Ishikawa (cell line): Measurements from ENCODE around the gene FAM13B.

Experiments used
- CEBPB ChIP-seq: IDR thresholded peaks from 2 replicates; pipeline ENCODE4 v1.6.1; 2012
- CREB1 ChIP-seq: IDR thresholded peaks from 2 replicates; pipeline ENCODE4 v1.6.1; 2012; ENCODE audit warnings: low read depth
- EGR1 ChIP-seq: IDR thresholded peaks from 2 replicates; pipeline ENCODE4 v1.6.1; 2012
- EP300 ChIP-seq: IDR thresholded peaks from 2 replicates; pipeline ENCODE4 v1.6.1; 2012; ENCODE audit warnings: borderline replicate concordance
- FOXM1 ChIP-seq: IDR thresholded peaks from 2 replicates; pipeline ENCODE4 v1.6.1; 2012; ENCODE audit warnings: low read depth, borderline replicate concordance
- NFIC ChIP-seq: IDR thresholded peaks from 2 replicates; pipeline ENCODE4 v1.6.1; 2012
- RAD21 ChIP-seq: IDR thresholded peaks from 2 replicates; pipeline ENCODE4 v1.6.1; 2012; ENCODE audit warnings: low read depth
- REST ChIP-seq: IDR thresholded peaks from 2 replicates; pipeline ENCODE4 v1.6.1; 2012; ENCODE audit warnings: low read depth, mild to moderate bottlenecking
- TAF1 ChIP-seq: IDR thresholded peaks from 2 replicates; pipeline ENCODE4 v1.6.1; 2012; ENCODE audit warnings: low read depth, mild to moderate bottlenecking
- TCF12 ChIP-seq: IDR thresholded peaks from 2 replicates; pipeline ENCODE4 v1.6.1; 2012; ENCODE audit warnings: low read depth
- TEAD4 ChIP-seq: IDR thresholded peaks from 2 replicates; pipeline ENCODE4 v1.6.1; 2012
- USF1 ChIP-seq: IDR thresholded peaks from 2 replicates; pipeline ENCODE4 v1.6.1; 2012
- YY1 ChIP-seq: IDR thresholded peaks from 2 replicates; pipeline ENCODE4 v1.6.1; 2012; ENCODE audit warnings: low read depth
- ZBTB7A ChIP-seq: IDR thresholded peaks from 2 replicates; pipeline ENCODE4 v1.6.1; 2012; ENCODE audit warnings: low read depth
- TF ChIP-seq, protein P1 (sequence below): IDR thresholded peaks from 2 replicates; pipeline ENCODE4 v1.6.1; 2012

FAM13B gene

DNA sequence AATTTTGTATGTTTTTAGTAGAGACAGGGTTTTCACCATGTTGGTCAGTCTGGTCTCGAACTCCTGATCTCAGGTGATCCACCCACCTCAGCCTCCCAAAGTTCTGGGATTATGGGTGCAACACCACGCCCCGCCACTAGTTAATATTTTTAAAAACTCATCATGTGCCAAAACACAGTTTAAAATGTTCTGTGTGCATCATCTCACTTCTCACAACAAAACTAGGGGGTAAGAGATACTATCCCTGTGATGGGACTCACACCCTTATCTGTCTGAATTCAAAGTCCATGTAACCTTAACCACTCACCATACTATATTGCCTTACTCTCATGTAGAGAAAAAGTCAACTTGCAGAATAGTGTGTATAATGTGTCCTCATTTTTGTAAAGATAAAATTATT lies 141.0 kb downstream of the FAM13B start:
- no peak for TF ChIP-seq TCF12
- TF ChIP-seq USF1 = no peak
- TF ChIP-seq NFIC = no peak
- TF ChIP-seq YY1 = no peak
- TF ChIP-seq REST = no peak
- TF ChIP-seq, protein P1, sequence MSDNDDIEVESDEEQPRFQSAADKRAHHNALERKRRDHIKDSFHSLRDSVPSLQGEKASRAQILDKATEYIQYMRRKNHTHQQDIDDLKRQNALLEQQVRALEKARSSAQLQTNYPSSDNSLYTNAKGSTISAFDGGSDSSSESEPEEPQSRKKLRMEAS = no peak
- TF ChIP-seq ZBTB7A = no peak
- TF ChIP-seq TEAD4 = no peak
- no peak for TF ChIP-seq CEBPB
- TF ChIP-seq EP300 = no peak
- no peak for TF ChIP-seq FOXM1
- TF ChIP-seq CREB1 = no peak
- TF ChIP-seq EGR1 = no peak
- TF ChIP-seq RAD21 = no peak
- TF ChIP-seq TAF1 = no peak

- TF ChIP-seq FOXM1 (no peak), RAD21 (no peak), TEAD4 (no peak), YY1 (no peak), USF1 (no peak), CREB1 (no peak), EP300 (no peak), REST (no peak), ZBTB7A (no peak), TAF1 (no peak), TCF12 (no peak), CEBPB (no peak), NFIC (no peak), EGR1 (no peak)
- TF ChIP-seq, protein P1 = no peak
Observed at GRCh38 chr5:137890845-137891244, 142.0 kb downstream of the FAM13B start.

DNA sequence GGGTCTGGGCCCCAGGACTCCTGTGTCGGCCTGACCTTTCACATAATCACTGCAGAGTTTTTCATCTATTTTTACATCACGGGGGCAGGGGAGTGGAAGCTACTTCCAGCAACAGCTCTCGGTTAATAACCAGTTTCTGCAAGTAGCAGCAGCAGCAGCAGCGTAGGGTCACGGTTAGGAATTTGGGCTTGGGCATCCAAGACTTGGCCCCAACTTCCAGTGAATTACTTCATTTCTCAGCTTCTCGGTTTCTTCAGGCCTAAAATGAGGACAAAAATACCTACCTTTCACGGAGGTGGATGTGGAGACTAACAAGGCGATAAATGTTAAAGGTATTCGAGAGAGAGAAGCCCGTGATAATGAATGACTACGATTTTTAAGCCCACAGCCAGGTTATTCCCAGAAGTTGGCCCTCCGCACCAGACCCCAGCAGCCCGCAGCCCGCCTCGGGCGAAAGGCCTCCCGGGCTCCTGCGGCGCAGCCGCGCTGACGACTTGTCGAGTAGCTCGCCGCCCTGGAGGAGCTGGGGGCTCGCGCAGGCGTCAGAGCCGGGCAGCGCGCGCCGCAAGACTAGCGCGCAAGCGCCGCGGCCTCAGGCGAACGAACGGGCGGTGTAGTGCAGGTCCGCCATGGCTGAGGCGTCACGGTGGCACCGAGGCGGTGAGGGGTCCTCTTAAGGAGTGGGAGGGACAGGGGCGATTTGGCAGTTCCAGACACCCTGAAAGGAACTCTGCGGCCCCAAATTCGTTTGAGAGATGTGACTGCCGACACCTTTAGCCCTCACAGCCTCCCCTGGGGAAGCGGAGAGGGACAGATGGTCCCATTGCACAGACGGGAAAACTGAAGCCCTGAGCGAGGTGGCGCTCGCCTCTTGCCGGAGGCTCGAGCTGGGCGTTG lies 143.8 kb downstream of the FAM13B start, which contains the start of gene PKD2L2:
Gene PKD2L2 (plus strand): TSS at position 595 of the 897 bp plus-strand sequence. CDS start 35 bp downstream, at position 630.
- no peak for TF ChIP-seq EP300
- no peak for TF ChIP-seq FOXM1
- no peak for TF ChIP-seq TAF1
- TF ChIP-seq CEBPB = no peak
- no peak for TF ChIP-seq TCF12
- no peak for TF ChIP-seq TEAD4
- TF ChIP-seq CREB1 = no peak

DNA sequence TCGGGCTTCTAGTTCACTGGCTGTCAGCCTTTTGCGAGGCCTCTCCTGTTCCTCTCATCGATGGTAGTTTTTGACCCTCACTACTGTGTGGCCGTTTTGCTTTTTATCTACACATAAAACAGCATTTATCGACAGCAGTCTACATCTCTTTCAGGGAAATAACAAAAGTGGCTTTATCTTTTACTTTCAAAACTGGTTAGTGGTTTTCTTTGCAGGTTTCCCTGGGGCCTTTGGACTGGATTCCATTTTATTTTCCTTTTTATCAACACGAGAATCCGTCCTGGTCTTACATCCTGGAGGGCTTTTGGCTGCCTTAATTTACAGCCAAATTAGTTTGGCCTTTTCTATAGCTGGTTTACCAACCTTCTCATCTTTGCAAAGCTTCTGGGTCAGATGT lies 144.4 kb downstream of the FAM13B start:
- TF ChIP-seq FOXM1 = no peak
- TF ChIP-seq CREB1 = no peak
- TF ChIP-seq TAF1 = no peak
- TF ChIP-seq TEAD4 = no peak
- no peak for TF ChIP-seq RAD21
